T-helper 22 cell (primary cell): ENCODE measurements around the gene P2RX3.

Experiments
- DNase-seq: peaks from one replicate; pipeline ENCODE4 v3.0.0-alpha.2; 2020; ENCODE audit warnings: low read depth

Gene P2RX3

GRCh38 chr11:57373146-57373545, 35.0 kb downstream of the P2RX3 start:
- DNase-seq, result no peak

GRCh38 chr11:57374966-57375365, 36.8 kb downstream of the P2RX3 start:
- no peak for DNase-seq

- no peak for DNase-seq
These were observed 37.3 kb downstream of the P2RX3 start for GRCh38 chr11:57375490-57375889.

GRCh38 chr11:57376095-57377090, 38.2 kb downstream of the P2RX3 start:
- DNase-seq, result no peak

GRCh38 chr11:57377107-57377506, 39.0 kb downstream of the P2RX3 start:
- no peak for DNase-seq

GRCh38 chr11:57378186-57378585, 40.0 kb downstream of the P2RX3 start:
- DNase-seq, result no peak

- DNase-seq, result no peak
These were observed 41.6 kb downstream of the P2RX3 start for GRCh38 chr11:57379732-57380131.

GRCh38 chr11:57380975-57381374, 42.8 kb downstream of the P2RX3 start, which contains the start of gene PRG3:
PRG3 (minus strand) TSS chr11:57381150; CDS start chr11:57380708, 442 bp downstream.
- no peak for DNase-seq

- DNase-seq, result no peak
These were observed 48.2 kb downstream of the P2RX3 start for GRCh38 chr11:57386178-57386940.

GRCh38 chr11:57387289-57388030, 49.3 kb downstream of the P2RX3 start:
- no peak for DNase-seq

- DNase-seq, result no peak
These were observed 52.4 kb downstream of the P2RX3 start, which contains the start of gene PRG2 for GRCh38 chr11:57390535-57390934. PRG2 (minus strand) TSS chr11:57390650; CDS start chr11:57389944, 706 bp downstream.

- no peak for DNase-seq
These were observed 53.0 kb downstream of the P2RX3 start for GRCh38 chr11:57391111-57391510.

GRCh38 chr11:57391539-57391938, 53.4 kb downstream of the P2RX3 start:
- no peak for DNase-seq

GRCh38 chr11:57392066-57392762, 54.1 kb downstream of the P2RX3 start:
- DNase-seq, result no peak

- DNase-seq, result no peak
These were observed 54.6 kb downstream of the P2RX3 start for GRCh38 chr11:57392763-57393105.

- DNase-seq, result no peak
These were observed 56.2 kb downstream of the P2RX3 start for GRCh38 chr11:57394203-57394965.

- no peak for DNase-seq
These were observed 57.9 kb downstream of the P2RX3 start for GRCh38 chr11:57395905-57396623.

- no peak for DNase-seq
These were observed 58.6 kb downstream of the P2RX3 start for GRCh38 chr11:57396744-57397143.

GRCh38 chr11:57397394-57397990, 59.3 kb downstream of the P2RX3 start:
- DNase-seq, result no peak

GRCh38 chr11:57399221-57399620, 61.1 kb downstream of the P2RX3 start:
- DNase-seq, result no peak
